Neuronal stem cell (in vitro differentiated cells): ENCODE measurements around the gene C3.

Experiments
- DNase-seq: peaks from one replicate; pipeline ENCODE4 v3.0.0-alpha.2; 2013; ENCODE audit warnings: low spot score
- H2AFZ ChIP-seq: one replicate; pipeline ENCODE4 v1.6.1; 2013; ENCODE audit warnings: mild to moderate bottlenecking, low read length, inconsistent platforms
- H2AK5ac ChIP-seq: 2 replicates; pipeline ENCODE4 v1.6.1; 2013; ENCODE audit warnings: low read depth, mild to moderate bottlenecking, inconsistent platforms, low read length, moderate library complexity, mixed read lengths
- H2BK120ac ChIP-seq: 2 replicates; pipeline ENCODE4 v1.6.1; 2013; ENCODE audit warnings: low read depth, mild to moderate bottlenecking, inconsistent platforms, low read length, moderate library complexity, mixed read lengths
- H2BK12ac ChIP-seq: one replicate; pipeline ENCODE4 v1.6.1; 2013; ENCODE audit warnings: low read length, inconsistent platforms
- H2BK15ac ChIP-seq: 2 replicates; pipeline ENCODE4 v1.6.1; 2013; ENCODE audit warnings: mild to moderate bottlenecking, low read length, inconsistent platforms, mixed read lengths
- H2BK5ac ChIP-seq: one replicate; pipeline ENCODE4 v1.6.1; 2013; ENCODE audit warnings: inconsistent platforms, mild to moderate bottlenecking, low read length, moderate library complexity
- H3K14ac ChIP-seq: one replicate; pipeline ENCODE4 v1.6.1; 2013; ENCODE audit warnings: low read length, inconsistent platforms
- H3K18ac ChIP-seq: 2 replicates; pipeline ENCODE4 v1.6.1; 2013; ENCODE audit warnings: low read length, inconsistent platforms
- H3K23ac ChIP-seq: 2 replicates; pipeline ENCODE4 v1.6.1; 2013; ENCODE audit warnings: low read depth, mild to moderate bottlenecking, mixed read lengths, low read length, inconsistent platforms; ENCODE audit not compliant: poor library complexity
- H3K27ac ChIP-seq: replicated peaks from 3 replicates; pipeline ENCODE4 v1.5.1; 2013; ENCODE audit warnings: low read length, inconsistent platforms
- H3K27me3 ChIP-seq, 3 experiments: 2 replicates each; pipeline ENCODE4 v1.6.1; 2013; ENCODE audit warnings: low read length in 3 of 3, mild to moderate bottlenecking in 2 of 3, inconsistent platforms in 1 of 3, low read depth in 1 of 3, mixed read lengths in 1 of 3, moderate library complexity in 1 of 3; ENCODE audit not compliant: control insufficient read depth in 3 of 3, insufficient read depth in 3 of 3
- H3K36me3 ChIP-seq, 2 donors: replicated peaks in 1 of 2; 2 replicates each; pipeline ENCODE4 v1.6.1; 2013; ENCODE audit warnings: low read length in 2 of 2; ENCODE audit not compliant: control insufficient read depth in 2 of 2, insufficient read depth in 2 of 2
- H3K4ac ChIP-seq: 2 replicates; pipeline ENCODE4 v1.6.1; 2013; ENCODE audit warnings: inconsistent platforms, mild to moderate bottlenecking, low read length, moderate library complexity
- H3K4me1 ChIP-seq, 2 donors: 1 replicate in 1 of 2; 2 replicates in 1 of 2; pipeline ENCODE4 v1.6.1; 2013; ENCODE audit warnings: low read length in 2 of 2, low read depth in 1 of 2; ENCODE audit not compliant: control insufficient read depth in 2 of 2, insufficient read depth in 1 of 2
- H3K4me2 ChIP-seq: one replicate; pipeline ENCODE4 v1.6.1; 2013; ENCODE audit warnings: mild to moderate bottlenecking, low read length, inconsistent platforms; ENCODE audit not compliant: insufficient read depth, poor library complexity, severe bottlenecking
- H3K4me3 ChIP-seq, 2 donors: 2 replicates each; pipeline ENCODE4 v1.5.1; 2013; ENCODE audit warnings: low read length in 2 of 2, mild to moderate bottlenecking in 2 of 2, inconsistent platforms in 1 of 2, moderate library complexity in 1 of 2
- H3K79me1 ChIP-seq: one replicate; pipeline ENCODE4 v1.6.1; 2013; ENCODE audit warnings: low read depth, mild to moderate bottlenecking, inconsistent platforms, low read length, moderate library complexity
- H3K9ac ChIP-seq: one replicate; pipeline ENCODE4 v1.6.1; 2013; ENCODE audit warnings: mild to moderate bottlenecking, low read depth, low read length, inconsistent platforms; ENCODE audit not compliant: poor library complexity
- H3K9me3 ChIP-seq, 2 donors: replicated peaks in 1 of 2; 2 replicates each; pipeline versions ENCODE3 to v1.6.1; 2013; ENCODE audit warnings: low read length in 2 of 2, mild to moderate bottlenecking in 2 of 2, inconsistent platforms in 1 of 2, low read depth in 1 of 2, mixed read lengths in 1 of 2, moderate library complexity in 1 of 2; ENCODE audit not compliant: control insufficient read depth in 2 of 2, insufficient read depth in 1 of 2
- H4K8ac ChIP-seq: one replicate; pipeline ENCODE4 v1.6.1; 2013; ENCODE audit warnings: low read depth, mild to moderate bottlenecking, inconsistent platforms, low read length, moderate library complexity
- H4K91ac ChIP-seq: one replicate; pipeline ENCODE4 v1.6.1; 2013; ENCODE audit warnings: low read length, low read depth, mild to moderate bottlenecking, inconsistent platforms; ENCODE audit not compliant: poor library complexity
- WGBS, 2 donors: extraction: QIAGEN DNeasy Blood & Tissue Kit; methylation state at CpG; one replicate each; pipeline ENCODE4 v1.1.7; 2013; ENCODE audit warnings: missing lambda C conversion rate in 2 of 2, mixed read lengths in 1 of 2; ENCODE audit not compliant: insufficient read length in 2 of 2, insufficient replicate concordance in 1 of 2; ENCODE audit errors: extremely low coverage in 2 of 2; 5-methylcytosine and 5-hydroxymethylcytosine counted together

The C3 gene

DNA sequence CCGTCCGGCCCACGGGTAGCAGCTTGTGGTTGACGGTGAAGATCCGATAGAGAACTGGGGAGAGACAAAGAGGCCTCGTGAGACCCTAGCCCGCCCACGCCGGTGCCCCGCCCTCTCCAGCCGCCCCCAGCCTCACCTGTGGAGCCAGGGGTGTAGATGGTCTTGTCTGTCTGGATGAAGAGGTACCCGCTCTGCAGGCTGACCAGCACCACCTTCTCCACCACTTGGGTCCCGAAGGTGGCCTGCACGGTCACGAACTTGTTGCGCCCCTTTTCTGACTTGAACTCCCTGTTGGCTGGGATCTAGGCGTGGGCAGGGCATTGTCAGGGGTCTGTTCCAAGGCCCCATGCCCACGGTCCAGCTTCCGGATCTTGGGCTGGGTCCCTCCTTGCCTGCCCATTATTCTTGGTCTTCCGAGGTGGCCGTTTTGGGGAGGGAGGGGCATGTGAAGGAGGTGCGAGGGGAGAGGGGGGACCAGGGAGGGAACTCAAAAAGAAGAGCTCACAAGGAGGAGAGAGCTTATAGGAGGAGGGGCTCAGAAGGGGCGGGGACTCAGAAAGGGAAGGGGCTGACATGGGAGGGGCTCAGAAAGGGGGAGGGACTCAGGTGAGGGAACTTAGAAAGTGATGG, 2.2 kb downstream of the C3 start:
- Histone ChIP-seq H3K9me3 (peaks cover 0 to 5% of the 10 kb centered on the region in 2 donors), H2BK12ac (no peak overlapping the region), H3K4me1 (no peaks in the 10 kb centered on the region), H3K27ac (no peak overlapping the region), H3K14ac (no peak overlapping the region), H3K18ac (peak overlapping the region; percentile 77), H3K36me3 (no peaks in the 10 kb centered on the region), H3K23ac (peak overlapping the region; percentile 69), H2AFZ (no peak overlapping the region), H2BK120ac (peak overlapping the region; percentile 67), H4K91ac (no peak overlapping the region), H2BK5ac (no peak overlapping the region), H3K79me1 (peaks cover 3% of the 10 kb centered on the region), H2AK5ac (peak overlapping the region; percentile 13), H3K9ac (no peak overlapping the region), H3K4me3 (no peak overlapping the region), H3K27me3 (peaks cover 0 to 5% (median 0%) of the 10 kb centered on the region in 3 experiments), H3K4me2 (no peak overlapping the region), H4K8ac (no peak overlapping the region), H2BK15ac (no peak overlapping the region), H3K4ac (no peak overlapping the region)
- no peak for DNase-seq
- WGBS, 2 donors: no CpG with 5 or more reads among the region's 23 CpGs

DNA sequence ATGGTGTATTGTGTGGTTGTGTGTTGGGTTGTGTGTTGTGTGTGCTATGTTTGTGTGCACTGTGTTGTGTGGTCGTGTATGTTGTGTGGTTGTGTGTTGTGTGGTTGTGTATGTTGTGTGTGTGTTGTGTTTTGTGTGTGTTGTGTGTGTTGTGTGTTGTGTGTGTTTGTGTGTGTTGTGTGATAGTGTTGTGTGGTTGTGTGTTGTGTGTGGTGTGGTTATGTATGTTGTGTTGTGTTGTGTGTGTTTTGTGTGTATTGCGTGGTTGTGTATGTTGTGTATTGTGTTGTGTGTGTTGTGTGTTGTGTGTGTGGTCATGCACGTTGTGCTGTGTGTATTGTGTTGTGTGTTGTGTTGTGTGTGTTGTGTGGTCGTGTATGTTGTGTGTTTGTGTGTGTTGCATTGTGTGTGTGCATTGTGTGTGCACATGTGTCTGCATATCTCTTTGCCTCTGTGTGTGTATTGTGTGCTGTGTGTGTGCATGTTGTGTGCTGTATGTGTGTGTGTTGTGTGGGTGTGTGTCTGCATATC, 2.9 kb downstream of the C3 start:
- no peaks in the 10 kb centered on the region for H3K36me3 ChIP-seq
- peaks cover 0 to 5% of the 10 kb centered on the region in 2 donors for H3K9me3 ChIP-seq
- H2AFZ ChIP-seq: no peak overlapping the region
- no peak overlapping the region for H4K91ac ChIP-seq
- H3K4me3 ChIP-seq: peak overlapping the region in 1 of 2 donors; percentile 57
- H2AK5ac ChIP-seq: no peak overlapping the region
- no peak for DNase-seq
- H2BK5ac ChIP-seq: no peak overlapping the region
- WGBS, 2 donors: 100% methylated on average over 1 to 4 of the region's 4 CpGs
- H3K4ac ChIP-seq: no peak overlapping the region
- H3K14ac ChIP-seq: no peak overlapping the region
- H3K4me1 ChIP-seq: no peaks in the 10 kb centered on the region
- no peak overlapping the region for H2BK120ac ChIP-seq
- H3K79me1 ChIP-seq: peaks cover 3% of the 10 kb centered on the region
- peaks cover 0 to 5% (median 0%) of the 10 kb centered on the region in 3 experiments for H3K27me3 ChIP-seq
- no peak overlapping the region for H2BK15ac ChIP-seq
- peak overlapping the region; percentile 69 for H3K23ac ChIP-seq
- H3K18ac ChIP-seq: no peak overlapping the region
- no peak overlapping the region for H3K27ac ChIP-seq
- H3K4me2 ChIP-seq: no peak overlapping the region
- H3K9ac ChIP-seq: peak overlapping the region; percentile 26
- H4K8ac ChIP-seq: no peak overlapping the region
- no peak overlapping the region for H2BK12ac ChIP-seq

DNA sequence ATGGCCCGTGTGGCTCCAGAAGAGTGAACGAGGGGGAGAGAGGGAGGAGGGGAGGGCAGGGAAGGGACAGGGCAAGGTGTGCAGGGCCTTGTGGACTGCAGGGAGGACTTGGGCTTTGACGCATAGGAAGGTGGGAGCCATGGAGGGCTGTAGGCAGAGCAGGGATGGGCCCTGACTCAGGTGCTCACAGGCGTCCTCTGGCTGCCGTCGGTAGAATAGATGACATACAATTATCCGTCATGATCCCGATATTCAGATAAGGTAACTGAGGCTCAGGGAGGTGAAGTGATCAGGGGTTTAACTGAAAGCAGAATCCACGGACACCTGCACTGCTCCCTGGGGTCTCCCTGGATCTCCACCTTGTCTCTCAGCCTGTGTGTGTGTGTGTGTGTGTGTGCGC, 3.4 kb downstream of the C3 start:
- no peak for DNase-seq
- Histone ChIP-seq H3K9me3 (peaks cover 0 to 5% of the 10 kb centered on the region in 2 donors), H3K4me2 (no peak overlapping the region)

DNA sequence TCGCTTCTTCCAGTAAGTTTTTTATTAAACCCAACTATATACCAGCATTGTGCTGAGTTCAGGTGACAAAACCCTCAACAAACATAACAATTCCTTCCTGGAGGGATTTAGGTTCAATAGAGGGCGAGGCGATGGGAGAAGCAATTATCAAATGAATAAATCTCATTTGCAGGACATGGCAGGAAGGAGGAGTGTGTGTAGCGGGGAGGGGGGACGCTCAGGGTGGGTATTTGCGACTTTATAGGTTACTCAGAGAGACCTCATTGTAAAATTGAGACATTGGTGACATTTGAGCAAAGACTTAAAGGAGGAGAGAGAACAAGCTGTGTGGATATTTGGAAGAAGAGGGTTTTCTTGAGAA, 3.9 kb downstream of the C3 start:
- Histone ChIP-seq H3K4me2 (no peak overlapping the region), H3K9me3 (peaks cover 0 to 5% of the 10 kb centered on the region in 2 donors), H3K23ac (no peak overlapping the region), H3K36me3 (no peaks in the 10 kb centered on the region), H3K4me1 (no peaks in the 10 kb centered on the region), H3K18ac (no peak overlapping the region), H2AFZ (no peak overlapping the region), H3K9ac (no peak overlapping the region), H3K4me3 (no peak overlapping the region), H4K8ac (no peak overlapping the region), H2BK12ac (no peak overlapping the region), H4K91ac (no peak overlapping the region), H2BK5ac (no peak overlapping the region), H2AK5ac (no peak overlapping the region), H3K4ac (no peak overlapping the region), H3K27me3 (peaks cover 0 to 9% (median 7%) of the 10 kb centered on the region in 3 experiments), H2BK15ac (no peak overlapping the region), H3K14ac (no peak overlapping the region), H2BK120ac (no peak overlapping the region), H3K79me1 (peaks cover 3% of the 10 kb centered on the region), H3K27ac (no peak overlapping the region)
- no CpG with 5 or more reads among the region's 6 CpGs for WGBS, 2 donors
- no peak for DNase-seq

More for the DNA sequence above, 3.4 kb downstream of the C3 start:
- Histone ChIP-seq H2BK15ac (no peak overlapping the region), H3K36me3 (no peaks in the 10 kb centered on the region), H3K9ac (no peak overlapping the region), H3K4me1 (no peaks in the 10 kb centered on the region), H2BK5ac (no peak overlapping the region), H4K8ac (no peak overlapping the region), H2AFZ (no peak overlapping the region), H2BK120ac (no peak overlapping the region), H3K18ac (no peak overlapping the region), H3K4ac (no peak overlapping the region), H3K27ac (no peak overlapping the region), H3K14ac (peak overlapping the region; percentile 61), H2AK5ac (no peak overlapping the region), H3K4me3 (no peak overlapping the region), H2BK12ac (no peak overlapping the region), H3K23ac (no peak overlapping the region), H4K91ac (no peak overlapping the region), H3K79me1 (peaks cover 3% of the 10 kb centered on the region), H3K27me3 (peaks cover 0 to 5% (median 3%) of the 10 kb centered on the region in 3 experiments)
- no CpG with 5 or more reads among the region's 10 CpGs for WGBS, 2 donors
